Transverse colon (tissue), 4 donors: ENCODE data around the gene SAMD5. TPM values are rescaled to one million over a fixed set of nuclear protein-coding genes. Genes with fewer than 3 reads are reported as not detected.

ENCODE experiments used
- DNase-seq: peaks from one replicate; pipeline ENCODE4 v3.0.0-alpha.2; 2019
- H3K27ac ChIP-seq, 4 donors: fragments of 200-600 bp; sonication (generic); 2 replicates each; pipeline ENCODE4 v1.5.1; 2016 to 2018; ENCODE audit warnings: inconsistent platforms in 4 of 4
- H3K27me3 ChIP-seq: fragments of 200-600 bp; sonication (generic); 2 replicates; pipeline ENCODE4 v1.5.1; 2017; ENCODE audit warnings: inconsistent platforms
- H3K36me3 ChIP-seq, 4 donors: fragments of 200-600 bp; sonication (generic); 2 replicates each; pipeline ENCODE4 v1.5.1; 2017 to 2019; ENCODE audit warnings: inconsistent platforms in 4 of 4
- H3K4me1 ChIP-seq, 4 donors: fragments of 200-600 bp; sonication (generic); 2 replicates each; pipeline ENCODE4 v1.5.1; 2017 to 2020; ENCODE audit warnings: inconsistent platforms in 4 of 4
- H3K4me3 ChIP-seq, 4 donors: fragments of 200-600 bp; sonication (generic); 1 replicate in 1 of 4; 2 replicates in 3 of 4; pipeline versions ENCODE4 v1.5.1 to v1.6.1; 2017 to 2019; ENCODE audit warnings: inconsistent platforms in 4 of 4
- H3K9me3 ChIP-seq, 2 donors: fragments of 200-600 bp; sonication (generic); 2 replicates each; pipeline ENCODE4 v1.5.1; 2017 to 2019; ENCODE audit warnings: inconsistent platforms in 2 of 2
- CTCF ChIP-seq, 5 experiments: fragments of 200-600 bp in 3 of 5; fragments of 450-650 bp in 2 of 5; sonication (generic) in 3 of 5; IDR thresholded peaks; 1 replicate in 2 of 5; 2 replicates in 3 of 5; pipeline ENCODE4 v1.5.1; 2016 to 2017; ENCODE audit warnings: antibody characterized with exemption in 5 of 5, inconsistent platforms in 3 of 5, mild to moderate bottlenecking in 2 of 5, moderate library complexity in 1 of 5
- EP300 ChIP-seq: sonication (generic); formaldehyde crosslinking; IDR thresholded peaks from one replicate; pipeline ENCODE4 v1.6.1; 2017; ENCODE audit warnings: antibody characterized with exemption, low read depth
- POLR2A ChIP-seq: fragments of 450-650 bp; IDR thresholded peaks from one replicate; pipeline ENCODE4 v1.6.1; 2016; ENCODE audit warnings: antibody characterized with exemption, mild to moderate bottlenecking, moderate library complexity
- POLR2AphosphoS5 ChIP-seq, 3 donors: sonication (generic); formaldehyde crosslinking; IDR thresholded peaks; one replicate each; pipeline ENCODE4 v1.6.1; 2016; ENCODE audit warnings: antibody characterized with exemption in 3 of 3
- WGBS, 2 donors: methylation state at CpG; one replicate each; pipeline ENCODE4 v1.1.5; 2018; ENCODE audit warnings: low coverage in 1 of 2; 5-methylcytosine and 5-hydroxymethylcytosine counted together
- in situ Hi-C, 4 donors: fragments of 200-750 bp; cut with MboI; loops; one replicate each; pipeline versions ENCODE4 v1.15.0 to v1.15.1; 2017; ENCODE audit warnings: low sequenced_read_pairs in 3 of 4, low pct_ligation_motif_present in 1 of 4, low pct_unique_long_range_greater_than_20kb in 1 of 4
- intact Hi-C: fragments of 100-400 bp; cut with DNase I; formaldehyde crosslinking; loops from one replicate; pipeline ENCODE4 v1.15.1; 2023; ENCODE audit warnings: low total_unique reads
- total RNA-seq, 4 donors: library from RNA; depleted of rRNA; stranded (reverse); fragments of >200 nt; gene quantifications; one replicate each; pipeline ENCODE4 v1.1.0, GENCODE V29; 2016

SAMD5 gene
- total RNA-seq, 4 donors from 2014 or later, result 1.5 to 7.8 (median 3.7) TPM

GRCh38 chr6:147497472-147497871 lies 11.0 kb upstream of the SAMD5 start:
- intact Hi-C loops, result no loop called here
- WGBS, 2 donors, result 89 to 97% methylated on average over 1 of the region's 1 CpG

GRCh38 chr6:147503587-147503986 lies 4.9 kb upstream of the SAMD5 start:
- H3K9me3 ChIP-seq, result no peaks in the 10 kb centered on the region
- in situ Hi-C loops (loop anchor here (10.0 to 25.0 kb wide), 3 partner anchors 661 to 959 kb away; no protein-coding TSS in a partner anchor), intact Hi-C loops (loop anchor here (10.0 kb wide), 2 partner anchors 751 to 961 kb away; no protein-coding TSS in a partner anchor)
- peaks cover 6 to 15% (median 13%) of the 10 kb centered on the region in 4 donors for H3K4me1 ChIP-seq
- no peaks in the 10 kb centered on the region for H3K36me3 ChIP-seq
- no peak for TF ChIP-seq POLR2A
- TF ChIP-seq CTCF (IDR thresholded peaks at IDR 0.05), result no peak
- no peak overlapping the region for H3K4me3 ChIP-seq
- DNase-seq, result no peak
- 82 to 96% methylated on average over 2 to 3 of the region's 3 CpGs for WGBS, 2 donors
- peaks cover 34% of the 10 kb centered on the region for H3K27me3 ChIP-seq
- no peak overlapping the region for H3K27ac ChIP-seq

More at GRCh38 chr6:147497472-147497871, 11.0 kb upstream of the SAMD5 start:
- in situ Hi-C loops, result no loop called here
- peaks cover 0 to 7% of the 10 kb centered on the region in 2 donors for H3K9me3 ChIP-seq
- H3K4me1 ChIP-seq, result no peaks in the 10 kb centered on the region
- no peak overlapping the region for H3K27ac ChIP-seq
- no peak for DNase-seq
- TF ChIP-seq POLR2A, result no peak
- TF ChIP-seq EP300, result no peak
- TF ChIP-seq POLR2AphosphoS5 (IDR thresholded peaks at IDR 0.05), result no peak
- no peak for TF ChIP-seq CTCF (IDR thresholded peaks at IDR 0.05)
- no peaks in the 10 kb centered on the region for H3K36me3 ChIP-seq
- H3K27me3 ChIP-seq, result peaks cover 15% of the 10 kb centered on the region
- H3K4me3 ChIP-seq, result no peak overlapping the region

- Histone ChIP-seq H3K27ac (no peak overlapping the region), H3K36me3 (no peaks in the 10 kb centered on the region), H3K27me3 (peaks cover 40% of the 10 kb centered on the region), H3K4me3 (no peak overlapping the region), H3K4me1 (peaks cover 6 to 25% (median 16%) of the 10 kb centered on the region in 4 donors), H3K9me3 (no peaks in the 10 kb centered on the region)
- 86 to 89% methylated on average over 1 to 2 of the region's 2 CpGs for WGBS, 2 donors
- no peak for DNase-seq
- TF ChIP-seq POLR2A (no peak), EP300 (no peak), CTCF (IDR thresholded peaks at IDR 0.05) (no peak), POLR2AphosphoS5 (IDR thresholded peaks at IDR 0.05) (no peak)
- in situ Hi-C loops (loop anchor here (10.0 to 25.0 kb wide), 3 partner anchors 660 to 957 kb away; no protein-coding TSS in a partner anchor), intact Hi-C loops (loop anchor here (10.0 kb wide), 2 partner anchors 750 to 960 kb away; no protein-coding TSS in a partner anchor)
Observed at GRCh38 chr6:147504848-147505247, 3.6 kb upstream of the SAMD5 start.

- Histone ChIP-seq H3K27ac (no peak overlapping the region), H3K4me3 (peak overlapping the region in 3 of 4 donors; percentile 61 to 75 (median 68)), H3K27me3 (peaks cover 28% of the 10 kb centered on the region), H3K4me1 (peaks cover 6 to 35% (median 17%) of the 10 kb centered on the region in 4 donors), H3K36me3 (no peaks in the 10 kb centered on the region), H3K9me3 (no peaks in the 10 kb centered on the region)
- in situ Hi-C loops (loop anchor here (10.0 to 25.0 kb wide), 3 partner anchors 658 to 956 kb away; no protein-coding TSS in a partner anchor), intact Hi-C loops (loop anchor here (1.0 to 10.0 kb wide), 3 partner anchors 660 to 958 kb away; no protein-coding TSS in a partner anchor)
- TF ChIP-seq POLR2A (no peak), POLR2AphosphoS5 (IDR thresholded peaks at IDR 0.05) (no peak), EP300 (no peak), CTCF (IDR thresholded peaks at IDR 0.05) (peak; percentile 77 to 83 (median 80))
- peak; percentile 82 for DNase-seq
- WGBS, 2 donors, result 1% methylated on average over 28 of the region's 30 CpGs; no CpG with 5 or more reads in 1 of the 2 donors
Observed at GRCh38 chr6:147506704-147507114, 1.8 kb upstream of the SAMD5 start.
